GM08714 (cell line): ENCODE measurements around the gene GPBAR1.

Experiments used
- H3K4me3 ChIP-seq: fragments of 200-500 bp; sonication (Bioruptor generic); 2 replicates; pipeline ENCODE4 v1.5.1; 2014; ENCODE audit warnings: mild to moderate bottlenecking, low read length, inconsistent platforms
- ZNF274 ChIP-seq: IDR thresholded peaks from 2 replicates; pipeline ENCODE4 v1.6.1; 2012; ENCODE audit warnings: mild to moderate bottlenecking, low read depth, low read length

The GPBAR1 gene

DNA sequence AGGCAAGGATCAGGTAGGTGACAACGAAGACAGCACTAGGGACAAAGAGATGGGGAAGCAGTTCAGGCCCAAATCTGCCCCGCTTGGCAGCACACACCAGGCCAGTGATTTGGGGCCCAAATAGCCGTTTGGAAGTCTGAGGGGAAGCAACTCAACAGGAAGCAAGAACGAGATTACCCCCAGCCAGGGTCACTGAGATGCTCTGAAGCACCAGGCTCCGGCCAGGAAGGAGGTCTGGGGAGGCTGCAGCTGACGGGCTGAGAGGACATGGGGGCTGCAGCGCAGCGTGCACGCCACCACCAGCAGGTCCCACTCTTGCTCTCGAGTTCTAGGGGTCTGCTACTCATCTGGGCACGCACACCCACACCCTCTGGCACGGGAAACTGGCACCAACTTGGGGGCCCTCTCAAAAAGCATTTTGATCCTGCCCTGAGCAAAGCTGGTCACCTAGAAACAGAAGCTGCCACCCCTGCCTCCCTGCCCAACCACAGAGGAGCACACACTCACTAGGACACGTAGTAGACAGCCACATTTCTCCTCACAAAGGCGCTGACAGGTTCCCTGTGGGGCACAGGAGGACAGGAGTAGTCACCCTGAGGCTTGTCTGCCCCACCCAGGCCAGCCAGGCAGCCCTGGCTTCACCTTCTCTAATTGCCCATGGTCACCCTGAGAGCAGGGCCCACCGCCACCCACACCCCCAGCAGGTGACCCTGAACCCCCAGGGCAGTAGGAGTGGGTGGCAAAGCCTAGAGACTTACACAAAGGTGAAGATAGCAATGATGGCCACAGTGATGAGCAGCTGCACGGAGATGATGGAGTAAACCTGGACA, 17.9 kb downstream of the GPBAR1 start:
- TF ChIP-seq ZNF274 = no peak

DNA sequence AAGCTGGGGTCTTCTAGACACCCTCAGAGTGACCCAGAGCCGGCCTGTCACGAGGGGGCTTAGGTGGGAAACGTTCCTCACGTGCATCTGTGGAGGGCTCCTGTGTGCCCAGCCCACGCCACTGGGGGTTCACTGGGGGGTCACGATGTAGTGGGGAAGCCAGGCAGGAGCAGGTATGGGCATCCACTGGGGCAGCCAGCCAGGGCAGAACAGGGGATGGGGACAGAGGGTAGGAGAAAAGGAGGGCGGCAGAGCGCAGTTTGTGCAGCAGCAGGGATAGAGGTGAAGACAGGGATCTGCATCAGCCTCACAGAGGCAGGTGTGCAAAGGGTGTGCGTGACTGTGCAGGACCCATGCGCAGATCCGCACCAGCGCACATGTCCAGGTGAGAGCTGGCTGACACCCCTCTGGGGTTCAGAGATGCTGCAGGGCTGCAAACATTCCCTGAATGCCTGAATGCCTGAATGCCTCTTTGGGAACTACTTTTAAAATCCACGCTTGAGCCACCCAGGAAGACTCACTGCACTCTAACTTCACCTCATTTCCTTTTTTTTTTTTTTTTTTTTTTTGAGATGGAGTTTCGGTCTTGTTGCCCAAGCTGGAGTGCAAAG, 19.6 kb downstream of the GPBAR1 start:
- H3K4me3 ChIP-seq = no peak overlapping the region
- no peak for TF ChIP-seq ZNF274

More for the DNA sequence above, 17.9 kb downstream of the GPBAR1 start:
- H3K4me3 ChIP-seq = no peak overlapping the region

DNA sequence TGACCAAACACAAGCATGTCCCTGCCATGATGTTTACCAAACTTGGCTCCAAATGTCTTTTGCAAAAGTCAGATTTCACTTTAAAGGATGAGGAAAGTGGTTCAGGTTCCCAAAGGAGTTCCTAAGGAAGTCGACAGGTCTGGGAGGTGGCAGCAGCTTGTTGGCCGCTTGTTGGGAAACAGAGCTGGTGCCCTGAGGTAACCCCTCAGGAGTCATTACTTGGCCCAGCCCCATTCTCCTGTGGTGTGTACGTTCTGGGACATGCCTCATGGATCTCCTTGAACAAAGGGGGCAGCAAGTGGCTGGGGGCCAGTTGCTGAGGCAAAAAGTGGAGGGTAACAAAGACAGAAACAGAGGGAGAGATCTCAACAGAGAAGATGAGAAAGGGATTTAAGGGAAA, 20.6 kb downstream of the GPBAR1 start:
- no peak overlapping the region for H3K4me3 ChIP-seq
- no peak for TF ChIP-seq ZNF274

DNA sequence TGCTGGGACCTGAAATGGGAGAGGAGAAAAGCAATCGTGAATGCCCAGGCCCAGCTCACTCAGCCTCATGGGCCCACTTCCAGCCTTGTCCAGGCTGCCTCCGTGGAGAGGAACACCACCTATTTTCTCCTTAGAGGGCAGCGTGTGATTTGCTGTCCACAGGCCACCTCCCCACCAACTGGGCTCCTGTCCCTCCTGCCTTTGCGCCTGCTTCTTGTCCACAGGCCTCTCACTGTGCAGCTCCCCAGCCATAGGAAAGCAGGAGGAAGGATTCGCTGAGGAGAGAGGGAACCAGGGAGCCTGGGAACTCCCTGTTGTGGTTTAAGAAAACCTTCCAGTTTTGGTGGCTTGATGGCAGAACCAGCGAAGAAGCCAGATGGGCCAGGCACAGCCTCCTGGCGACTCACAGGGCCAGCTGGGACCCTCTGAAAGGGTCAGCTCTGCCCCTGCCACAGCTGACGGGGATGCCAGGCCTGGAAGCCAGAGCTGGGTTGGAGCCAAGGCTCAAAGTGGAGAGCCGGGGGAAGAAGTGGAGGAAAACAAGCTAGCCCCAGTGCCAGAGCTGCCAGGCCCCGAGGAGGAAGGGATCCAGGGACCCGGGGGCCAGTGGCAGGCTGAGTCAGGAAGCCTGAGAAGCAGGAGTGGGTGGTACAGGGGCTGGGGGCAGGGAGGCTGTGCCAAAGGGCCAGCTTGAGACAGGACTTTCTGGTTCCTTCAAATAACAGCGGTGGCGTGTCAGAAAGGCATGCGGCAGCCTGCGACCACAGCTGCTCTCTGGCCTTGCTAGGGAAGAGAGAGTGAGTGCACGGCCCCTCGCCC, 21.6 kb downstream of the GPBAR1 start:
- H3K4me3 ChIP-seq = no peak overlapping the region
- TF ChIP-seq ZNF274 = no peak

DNA sequence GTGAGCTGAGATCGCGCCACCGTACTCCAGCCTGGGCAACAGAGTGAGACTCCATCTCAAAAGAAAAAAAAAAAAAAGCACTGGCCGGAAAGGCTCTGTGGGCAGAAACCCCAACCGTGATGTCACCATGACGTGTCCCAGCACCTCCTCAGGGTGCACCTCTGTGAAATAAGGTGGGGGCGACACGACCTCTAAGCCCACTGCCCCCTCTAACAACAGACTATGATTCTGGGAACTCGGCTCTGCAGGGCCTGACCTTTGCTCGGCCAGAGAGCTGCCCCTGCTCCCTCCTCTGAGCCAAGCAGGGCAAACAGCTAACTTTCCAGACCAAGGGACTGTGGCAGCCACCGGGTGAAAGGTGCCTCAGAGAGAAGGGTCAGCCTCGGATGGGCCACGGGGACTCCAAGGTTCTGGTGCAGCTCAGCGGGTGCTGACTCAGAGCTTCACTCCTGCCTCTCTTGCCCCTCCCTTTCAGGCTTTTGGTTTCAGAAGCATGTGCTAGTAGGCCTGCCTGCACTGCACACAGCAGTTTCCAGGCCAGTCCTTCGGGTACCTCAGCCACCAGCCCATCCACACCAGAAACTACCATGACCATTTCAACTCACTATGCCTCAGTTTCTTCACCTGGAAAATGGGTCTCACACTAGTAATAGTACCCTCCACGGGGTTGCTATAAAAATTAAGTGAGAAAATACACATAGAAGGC, 23.4 kb downstream of the GPBAR1 start:
- H3K4me3 ChIP-seq = no peak overlapping the region
- no peak for TF ChIP-seq ZNF274

DNA sequence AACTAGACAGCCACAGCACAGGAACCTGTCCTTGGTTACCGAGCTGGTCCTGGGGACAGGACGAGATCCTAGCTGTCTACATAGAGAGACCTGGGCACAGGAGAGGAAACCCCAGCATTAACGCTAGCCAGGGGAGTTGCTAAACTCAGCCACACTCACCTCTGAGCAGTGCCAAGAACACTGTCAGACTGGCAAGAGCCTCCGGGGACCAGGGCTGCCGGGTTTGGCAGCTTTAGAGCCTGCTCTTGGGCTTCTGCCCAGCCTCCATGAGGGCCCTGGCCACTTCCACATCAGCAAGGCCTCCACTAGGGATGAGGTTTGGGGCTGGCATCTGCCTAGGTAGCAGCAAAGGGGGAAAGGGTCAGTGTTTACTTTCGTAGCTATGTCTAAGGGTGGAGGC, 24.8 kb downstream of the GPBAR1 start:
- no peak for TF ChIP-seq ZNF274
- H3K4me3 ChIP-seq = no peak overlapping the region; the same call in 1 of the 2 replicates

DNA sequence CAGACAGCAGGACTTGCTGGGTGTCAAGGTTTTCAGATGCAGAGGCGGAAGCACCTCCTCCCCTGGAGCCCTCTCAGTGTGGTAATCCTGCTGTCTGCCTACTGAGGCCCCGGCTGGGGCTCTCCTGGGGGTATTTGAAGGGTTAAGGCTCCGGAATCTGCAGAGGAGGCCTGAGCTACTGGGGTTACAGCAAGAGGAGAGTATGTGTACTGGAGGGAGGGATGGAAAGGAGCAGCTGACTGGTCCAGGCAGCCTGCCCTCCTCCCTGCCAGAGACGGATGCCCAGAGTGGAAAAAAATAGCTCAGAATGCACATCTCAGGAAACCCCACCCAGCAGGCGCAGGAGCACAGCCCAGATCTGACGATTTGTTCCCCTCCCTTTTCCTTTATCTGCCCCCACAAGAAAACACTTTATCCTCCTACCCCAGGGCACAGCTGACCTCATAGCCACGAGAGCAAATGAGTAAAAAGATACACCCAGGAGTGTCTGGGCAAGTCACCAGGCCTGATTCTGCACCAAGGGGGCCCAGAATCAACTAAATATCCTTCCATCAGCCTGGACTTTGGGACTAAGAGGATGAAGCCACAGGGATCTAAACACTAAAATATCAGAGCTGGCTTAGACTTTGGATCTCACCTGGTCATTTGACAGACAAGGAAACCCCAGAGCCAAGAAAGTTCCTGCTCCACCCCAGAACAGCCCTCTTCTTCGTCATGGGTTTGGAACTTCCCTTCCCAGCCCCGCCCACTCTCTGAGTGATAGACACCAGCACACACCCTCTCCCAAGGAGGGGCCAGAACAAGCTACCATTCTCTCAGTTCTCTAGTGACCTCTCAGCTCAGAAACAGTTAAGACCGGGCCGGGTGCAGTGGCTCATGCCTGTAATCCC, 26.0 kb downstream of the GPBAR1 start:
- no peak for TF ChIP-seq ZNF274
- peak overlapping the region; percentile 43; the same call in 1 of the 2 replicates for H3K4me3 ChIP-seq

DNA sequence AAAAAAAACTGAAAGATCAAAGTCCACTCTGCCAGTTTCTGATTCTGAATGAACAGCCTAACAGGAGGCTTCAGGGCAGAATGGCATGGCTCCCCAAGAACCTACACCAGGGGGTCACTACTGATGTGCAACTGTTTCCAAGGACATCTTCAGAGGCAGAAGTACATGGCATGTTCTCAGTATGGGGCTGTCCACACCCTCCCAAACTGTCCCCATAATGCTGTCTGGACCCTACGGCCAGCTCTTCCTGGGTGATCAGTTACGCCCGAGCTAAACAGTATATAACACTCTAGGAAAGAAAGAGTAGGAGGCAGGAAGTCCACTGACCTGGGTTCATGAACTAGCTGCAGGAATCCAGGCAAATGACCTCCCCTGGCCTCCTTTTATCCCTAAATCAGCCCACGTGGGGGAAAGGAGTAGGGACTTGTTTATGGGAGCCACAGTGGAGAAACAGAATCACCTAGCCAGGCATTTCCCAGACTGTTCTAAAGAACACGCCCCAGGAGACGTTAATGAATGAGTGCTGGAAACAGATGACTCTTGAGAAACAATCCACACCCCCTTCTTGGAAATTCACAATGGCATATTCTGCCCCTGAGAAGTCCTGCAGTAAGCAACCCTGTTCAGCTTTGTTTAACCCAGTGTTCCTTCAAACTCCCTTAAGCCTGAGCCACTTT, 29.0 kb downstream of the GPBAR1 start:
- TF ChIP-seq ZNF274 = no peak
- H3K4me3 ChIP-seq = no peak overlapping the region

DNA sequence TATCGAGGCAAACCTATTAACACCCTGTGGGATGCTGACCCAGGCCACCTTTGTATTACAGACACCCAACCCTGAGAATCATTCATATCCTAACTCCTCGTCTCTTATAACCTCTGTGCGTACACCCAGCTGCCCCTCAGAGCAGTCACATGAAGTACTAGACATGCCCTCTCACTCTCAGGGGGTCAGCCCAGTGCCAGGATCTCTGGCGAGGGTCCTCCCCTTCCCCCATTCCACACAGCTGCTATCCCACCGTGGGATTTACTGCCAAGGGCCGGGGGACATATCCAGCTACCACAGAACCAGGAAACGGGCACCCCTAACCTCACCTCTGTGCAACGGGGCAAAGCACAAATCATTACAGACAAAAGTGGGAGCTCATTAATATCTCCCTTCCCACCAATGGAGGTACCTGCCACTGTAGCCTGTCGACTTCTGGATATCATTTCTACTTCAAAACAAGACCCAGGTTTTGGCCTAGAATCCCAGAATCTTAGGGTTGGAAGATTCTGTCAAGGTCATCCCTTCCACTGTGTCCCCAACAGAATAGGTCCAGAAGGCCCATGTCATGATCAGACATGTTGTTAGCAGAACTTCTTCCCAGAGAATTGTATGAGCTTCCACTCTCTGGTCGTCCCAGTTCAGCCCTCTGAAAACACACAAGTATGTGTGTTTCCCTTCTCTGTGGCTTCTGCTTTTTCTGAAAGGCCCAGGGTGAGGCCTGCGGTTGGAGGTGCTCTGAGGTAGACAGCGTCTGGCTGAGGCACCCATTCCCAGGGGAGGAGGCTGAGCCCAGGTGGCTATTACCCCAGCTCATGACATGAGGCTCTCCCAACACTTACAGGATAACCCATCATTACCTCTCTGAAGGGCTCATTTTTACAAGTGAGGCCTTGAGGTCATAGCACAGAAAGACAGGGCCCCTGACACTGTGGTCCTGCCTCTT, 29.8 kb downstream of the GPBAR1 start:
- no peak for TF ChIP-seq ZNF274
- peak overlapping the region; percentile 70; the same call in 1 of the 2 replicates for H3K4me3 ChIP-seq

DNA sequence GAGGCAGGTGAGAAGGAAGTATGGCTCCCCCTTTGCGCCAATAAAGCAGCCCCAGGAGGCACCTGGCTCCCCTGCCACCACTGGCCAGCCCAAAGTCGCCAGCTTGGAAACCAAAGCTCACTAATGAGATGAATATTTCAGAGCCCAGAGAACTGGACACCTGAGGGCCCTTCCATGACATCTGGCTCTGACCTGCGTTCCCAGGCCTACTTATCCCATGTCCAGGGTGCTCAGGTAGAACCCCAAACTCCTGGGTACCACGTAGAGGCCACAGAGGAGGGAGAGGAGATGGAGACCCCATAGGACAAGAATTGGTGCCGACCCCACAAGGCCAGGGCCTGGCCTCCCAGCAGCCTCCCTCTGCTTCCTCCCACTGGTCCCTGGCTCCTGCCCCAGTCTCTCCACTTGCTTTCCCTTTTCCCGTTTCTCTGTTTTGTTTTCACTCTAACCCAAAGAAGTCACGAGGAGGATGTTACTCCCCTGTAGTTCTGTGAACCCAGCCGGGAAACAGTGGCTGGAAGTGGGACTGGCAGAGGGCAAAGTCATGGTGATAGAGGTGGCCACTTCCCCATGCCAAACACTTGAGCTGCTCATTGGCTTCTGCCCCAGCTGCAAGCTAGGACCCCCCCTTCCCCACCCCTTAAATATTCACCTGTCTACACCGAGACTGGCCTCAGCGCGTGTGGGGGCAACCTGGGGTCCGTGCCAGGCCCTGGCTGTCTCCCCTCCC, 30.7 kb downstream of the GPBAR1 start:
- no peak for TF ChIP-seq ZNF274
- H3K4me3 ChIP-seq = peak overlapping the region; percentile 70; the same call in 1 of the 2 replicates
